Measurements from ENCODE around the gene HOXB2.

HOXB2 gene

DNA sequence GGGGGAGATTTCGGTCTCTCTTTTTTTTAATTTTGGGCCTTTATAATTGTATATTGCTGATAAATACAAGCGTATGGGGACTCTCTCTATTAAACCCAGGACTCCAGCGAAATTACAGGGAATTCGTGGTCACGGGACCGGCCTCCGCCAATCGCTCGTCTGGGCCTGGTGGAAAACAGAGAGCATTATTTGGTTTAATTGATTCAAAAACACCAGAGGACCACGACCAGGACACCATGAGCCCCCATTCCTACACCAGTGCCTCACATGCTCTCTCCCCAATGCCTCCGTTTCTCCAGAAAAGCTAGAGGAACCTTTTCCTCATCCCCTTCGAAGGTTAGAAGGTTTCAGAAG lies at the start of gene HOXB2:
Gene HOXB2 (minus strand): TSS at position 88 of the 354 bp plus-strand sequence. CDS start 198 bp downstream, outside the sequence.
- peaks cover 75% of the 10 kb centered on the region for H3K4me1 Mint-ChIP-seq
- peaks cover 27% of the 10 kb centered on the region for H3K36me3 Mint-ChIP-seq (ENCODE audit: low read depth)
- peak within 1 kb of the TSS; percentile 99 to 100 (median 99) for H3K27ac Mint-ChIP-seq
- no peaks in the 10 kb centered on the region for H3K27me3 Mint-ChIP-seq (ENCODE audit: low read depth)
- H3K9me3 Mint-ChIP-seq = no peaks in the 10 kb centered on the region
- TF ChIP-seq, protein P1, sequence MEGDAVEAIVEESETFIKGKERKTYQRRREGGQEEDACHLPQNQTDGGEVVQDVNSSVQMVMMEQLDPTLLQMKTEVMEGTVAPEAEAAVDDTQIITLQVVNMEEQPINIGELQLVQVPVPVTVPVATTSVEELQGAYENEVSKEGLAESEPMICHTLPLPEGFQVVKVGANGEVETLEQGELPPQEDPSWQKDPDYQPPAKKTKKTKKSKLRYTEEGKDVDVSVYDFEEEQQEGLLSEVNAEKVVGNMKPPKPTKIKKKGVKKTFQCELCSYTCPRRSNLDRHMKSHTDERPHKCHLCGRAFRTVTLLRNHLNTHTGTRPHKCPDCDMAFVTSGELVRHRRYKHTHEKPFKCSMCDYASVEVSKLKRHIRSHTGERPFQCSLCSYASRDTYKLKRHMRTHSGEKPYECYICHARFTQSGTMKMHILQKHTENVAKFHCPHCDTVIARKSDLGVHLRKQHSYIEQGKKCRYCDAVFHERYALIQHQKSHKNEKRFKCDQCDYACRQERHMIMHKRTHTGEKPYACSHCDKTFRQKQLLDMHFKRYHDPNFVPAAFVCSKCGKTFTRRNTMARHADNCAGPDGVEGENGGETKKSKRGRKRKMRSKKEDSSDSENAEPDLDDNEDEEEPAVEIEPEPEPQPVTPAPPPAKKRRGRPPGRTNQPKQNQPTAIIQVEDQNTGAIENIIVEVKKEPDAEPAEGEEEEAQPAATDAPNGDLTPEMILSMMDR (IDR thresholded peaks at IDR 0.05; ENCODE audit: unreplicated experiment in 3 of 3) = no peak
- H3K4me3 Mint-ChIP-seq = peak within 1 kb of the TSS; percentile 92 to 97 (median 95)

DNA sequence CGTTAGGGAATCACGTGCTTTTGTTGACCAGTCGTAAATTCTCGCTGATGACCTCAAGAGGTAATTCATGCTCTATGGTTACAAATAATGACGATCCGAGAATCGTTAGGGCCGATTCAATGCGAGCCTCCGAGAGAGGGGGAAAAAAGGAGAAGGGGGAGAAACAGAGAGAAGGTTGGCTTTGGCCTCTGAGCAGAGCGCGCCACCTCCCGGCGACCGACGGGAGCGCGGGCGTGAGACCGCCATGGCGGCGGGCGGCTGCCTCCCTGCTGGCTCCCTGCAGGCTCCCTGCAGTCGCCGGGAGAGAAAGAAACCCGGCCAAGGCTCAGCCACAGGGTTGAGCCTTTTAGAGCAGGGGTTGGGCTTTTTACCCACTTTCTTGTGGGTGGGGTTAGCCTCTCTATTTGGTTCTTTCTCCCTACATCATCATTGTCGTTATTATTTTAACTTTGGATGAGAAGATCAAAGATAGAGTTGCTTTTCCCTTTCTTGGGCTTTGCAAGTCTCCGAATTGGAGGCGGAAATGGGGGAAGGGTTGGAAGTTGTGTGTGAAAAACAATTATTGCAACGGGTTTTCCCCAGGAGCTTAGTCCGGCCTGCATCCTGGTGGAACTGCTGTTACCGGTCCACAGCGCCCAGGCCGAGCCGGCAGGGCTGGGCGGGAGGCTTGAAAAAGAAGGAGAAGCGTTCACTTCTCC lies 49.1 kb upstream of the HOXB2 start:
- Mint-ChIP-seq H3K27me3 (ENCODE audit: low read depth) (peaks cover 90% of the 10 kb centered on the region), H3K36me3 (ENCODE audit: low read depth) (peaks cover 62% of the 10 kb centered on the region), H3K9me3 (no peaks in the 10 kb centered on the region), H3K4me3 (peak overlapping the region; percentile 91 to 98 (median 94)), H3K27ac (peak overlapping the region in 1 of 3 experiments; percentile 92), H3K4me1 (peaks cover 82% of the 10 kb centered on the region)
- TF ChIP-seq, protein P1 (IDR thresholded peaks at IDR 0.05; ENCODE audit: unreplicated experiment in 3 of 3) = peak; percentile 94 to 97 (median 95)

- TF ChIP-seq, protein P1 (IDR thresholded peaks at IDR 0.05; ENCODE audit: unreplicated experiment in 3 of 3) = no peak
- Mint-ChIP-seq H3K4me3 (peak within 1 kb of the TSS; percentile 91 to 98 (median 94)), H3K4me1 (peaks cover 81% of the 10 kb centered on the region), H3K9me3 (no peaks in the 10 kb centered on the region), H3K36me3 (ENCODE audit: low read depth) (peaks cover 67% of the 10 kb centered on the region), H3K27me3 (ENCODE audit: low read depth) (peaks cover 90% of the 10 kb centered on the region), H3K27ac (peak within 1 kb of the TSS in 1 of 3 experiments; percentile 92)
Observed at GRCh38 chr17:48593126-48593829, 48.4 kb upstream of the HOXB2 start, which contains the start of gene HOXB5. TSS of gene HOXB5 (minus strand) at chr17:48593779. CDS start at chr17:48593682, 97 bp downstream.

- H3K4me3 Mint-ChIP-seq = peak overlapping the region; percentile 91 to 98 (median 94)
- TF ChIP-seq, protein P1 (IDR thresholded peaks at IDR 0.05; ENCODE audit: unreplicated experiment in 3 of 3) = no peak
- H3K36me3 Mint-ChIP-seq (ENCODE audit: low read depth) = peaks cover 71% of the 10 kb centered on the region
- H3K9me3 Mint-ChIP-seq = no peaks in the 10 kb centered on the region
- peaks cover 82% of the 10 kb centered on the region for H3K4me1 Mint-ChIP-seq
- H3K27ac Mint-ChIP-seq = peak overlapping the region in 1 of 3 experiments; percentile 92
- H3K27me3 Mint-ChIP-seq (ENCODE audit: low read depth) = peaks cover 90% of the 10 kb centered on the region
Observed at GRCh38 chr17:48592577-48592976, 47.7 kb upstream of the HOXB2 start.

DNA sequence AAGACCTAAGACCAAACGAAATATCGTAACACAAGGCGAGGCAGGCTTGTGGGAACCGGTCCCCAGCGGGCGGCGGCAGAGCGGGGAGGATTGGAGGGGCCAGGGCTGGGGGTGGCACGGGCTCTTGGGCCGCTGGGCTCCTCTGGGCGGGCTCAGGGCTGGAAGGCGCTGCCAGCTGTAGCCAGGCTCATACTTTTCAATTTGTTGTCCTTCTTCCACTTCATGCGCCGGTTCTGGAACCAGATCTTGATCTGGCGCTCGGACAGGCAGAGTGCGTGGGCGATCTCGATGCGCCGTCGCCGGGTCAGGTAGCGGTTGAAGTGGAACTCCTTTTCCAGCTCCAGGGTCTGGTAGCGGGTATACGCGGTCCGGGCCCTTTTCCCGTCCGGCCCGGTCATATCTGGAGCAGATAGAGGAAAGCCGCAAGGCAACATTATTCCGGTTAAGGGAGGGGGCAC lies 47.2 kb upstream of the HOXB2 start:
- H3K4me1 Mint-ChIP-seq = peaks cover 87% of the 10 kb centered on the region
- H3K9me3 Mint-ChIP-seq = no peaks in the 10 kb centered on the region
- H3K36me3 Mint-ChIP-seq (ENCODE audit: low read depth) = peaks cover 74% of the 10 kb centered on the region
- H3K27ac Mint-ChIP-seq = peak overlapping the region in 1 of 3 experiments; percentile 92
- H3K4me3 Mint-ChIP-seq = peak overlapping the region; percentile 91 to 98 (median 94)
- H3K27me3 Mint-ChIP-seq (ENCODE audit: low read depth) = peaks cover 90% of the 10 kb centered on the region
- TF ChIP-seq, protein P1 (IDR thresholded peaks at IDR 0.05; ENCODE audit: unreplicated experiment in 3 of 3) = no peak

Measured in nephron (organoid).